ENCODE measurements around the gene KLHL29. TPM values are rescaled to one million over a fixed set of nuclear protein-coding genes. Genes with fewer than 3 reads are reported as not detected.
A peak's percentile ranks its signal among the peaks of the same experiment; 100 is the strongest.

Gene KLHL29
- total RNA-seq, 1 donor from 2014 or later, result 36.5 TPM

- peaks cover 13% of the 10 kb centered on the region for H3K27me3 Mint-ChIP-seq (ENCODE audit: unreplicated experiment)
- H3K27ac Mint-ChIP-seq (ENCODE audit: unreplicated experiment), result peak overlapping the region; percentile 79
These were observed 321.7 kb downstream of the KLHL29 start for GRCh38 chr2:23706613-23707078.

GRCh38 chr2:23707096-23707495, 322.1 kb downstream of the KLHL29 start:
- no peak for TF ChIP-seq CTCF (IDR thresholded peaks at IDR 0.05; ENCODE audit: partially characterized antibody, unreplicated experiment)
- Mint-ChIP-seq H3K4me3 (ENCODE audit: unreplicated experiment) (no peak overlapping the region), H3K4me1 (ENCODE audit: low read depth, unreplicated experiment) (peaks cover 21% of the 10 kb centered on the region), H3K27me3 (ENCODE audit: unreplicated experiment) (peaks cover 13% of the 10 kb centered on the region), H3K27ac (ENCODE audit: unreplicated experiment) (peak overlapping the region; percentile 79), H3K9me3 (ENCODE audit: unreplicated experiment) (peaks cover 22% of the 10 kb centered on the region), H3K36me3 (ENCODE audit: unreplicated experiment) (peaks cover 30% of the 10 kb centered on the region)
- no peak for DNase-seq

More at GRCh38 chr2:23706613-23707078, 321.7 kb downstream of the KLHL29 start:
- Mint-ChIP-seq H3K36me3 (ENCODE audit: unreplicated experiment) (peaks cover 27% of the 10 kb centered on the region), H3K9me3 (ENCODE audit: unreplicated experiment) (peaks cover 22% of the 10 kb centered on the region), H3K4me3 (ENCODE audit: unreplicated experiment) (no peak overlapping the region), H3K4me1 (ENCODE audit: low read depth, unreplicated experiment) (peaks cover 18% of the 10 kb centered on the region)
- no peak for TF ChIP-seq CTCF (IDR thresholded peaks at IDR 0.05; ENCODE audit: partially characterized antibody, unreplicated experiment)
- no peak for DNase-seq

GRCh38 chr2:23708771-23709170, 323.8 kb downstream of the KLHL29 start:
- no peak overlapping the region for H3K4me3 Mint-ChIP-seq (ENCODE audit: unreplicated experiment)
- no peak overlapping the region for H3K27ac Mint-ChIP-seq (ENCODE audit: unreplicated experiment)
- DNase-seq, result no peak
- peaks cover 30% of the 10 kb centered on the region for H3K36me3 Mint-ChIP-seq (ENCODE audit: unreplicated experiment)
- H3K4me1 Mint-ChIP-seq (ENCODE audit: low read depth, unreplicated experiment), result peaks cover 32% of the 10 kb centered on the region
- H3K9me3 Mint-ChIP-seq (ENCODE audit: unreplicated experiment), result peaks cover 24% of the 10 kb centered on the region
- TF ChIP-seq CTCF (IDR thresholded peaks at IDR 0.05; ENCODE audit: partially characterized antibody, unreplicated experiment), result no peak
- peaks cover 13% of the 10 kb centered on the region for H3K27me3 Mint-ChIP-seq (ENCODE audit: unreplicated experiment)

GRCh38 chr2:23709311-23709710, 324.3 kb downstream of the KLHL29 start:
- TF ChIP-seq CTCF (IDR thresholded peaks at IDR 0.05; ENCODE audit: partially characterized antibody, unreplicated experiment), result no peak
- DNase-seq, result no peak
- H3K27ac Mint-ChIP-seq (ENCODE audit: unreplicated experiment), result peak overlapping the region; percentile 33
- peaks cover 24% of the 10 kb centered on the region for H3K9me3 Mint-ChIP-seq (ENCODE audit: unreplicated experiment)
- H3K4me3 Mint-ChIP-seq (ENCODE audit: unreplicated experiment), result peak overlapping the region; percentile 38
- peaks cover 13% of the 10 kb centered on the region for H3K27me3 Mint-ChIP-seq (ENCODE audit: unreplicated experiment)
- H3K36me3 Mint-ChIP-seq (ENCODE audit: unreplicated experiment), result peaks cover 30% of the 10 kb centered on the region
- H3K4me1 Mint-ChIP-seq (ENCODE audit: low read depth, unreplicated experiment), result peaks cover 32% of the 10 kb centered on the region

- H3K4me1 Mint-ChIP-seq (ENCODE audit: low read depth, unreplicated experiment), result peaks cover 26% of the 10 kb centered on the region
- peaks cover 11% of the 10 kb centered on the region for H3K27me3 Mint-ChIP-seq (ENCODE audit: unreplicated experiment)
- peaks cover 11% of the 10 kb centered on the region for H3K9me3 Mint-ChIP-seq (ENCODE audit: unreplicated experiment)
- H3K27ac Mint-ChIP-seq (ENCODE audit: unreplicated experiment), result peak overlapping the region; percentile 89
- peak overlapping the region; percentile 52 for H3K4me3 Mint-ChIP-seq (ENCODE audit: unreplicated experiment)
- DNase-seq, result no peak
- TF ChIP-seq CTCF (IDR thresholded peaks at IDR 0.05; ENCODE audit: partially characterized antibody, unreplicated experiment), result no peak
- peaks cover 17% of the 10 kb centered on the region for H3K36me3 Mint-ChIP-seq (ENCODE audit: unreplicated experiment)
These were observed 327.2 kb downstream of the KLHL29 start for GRCh38 chr2:23711979-23712755.
